ENCODE data around the gene LMF2.

DNA sequence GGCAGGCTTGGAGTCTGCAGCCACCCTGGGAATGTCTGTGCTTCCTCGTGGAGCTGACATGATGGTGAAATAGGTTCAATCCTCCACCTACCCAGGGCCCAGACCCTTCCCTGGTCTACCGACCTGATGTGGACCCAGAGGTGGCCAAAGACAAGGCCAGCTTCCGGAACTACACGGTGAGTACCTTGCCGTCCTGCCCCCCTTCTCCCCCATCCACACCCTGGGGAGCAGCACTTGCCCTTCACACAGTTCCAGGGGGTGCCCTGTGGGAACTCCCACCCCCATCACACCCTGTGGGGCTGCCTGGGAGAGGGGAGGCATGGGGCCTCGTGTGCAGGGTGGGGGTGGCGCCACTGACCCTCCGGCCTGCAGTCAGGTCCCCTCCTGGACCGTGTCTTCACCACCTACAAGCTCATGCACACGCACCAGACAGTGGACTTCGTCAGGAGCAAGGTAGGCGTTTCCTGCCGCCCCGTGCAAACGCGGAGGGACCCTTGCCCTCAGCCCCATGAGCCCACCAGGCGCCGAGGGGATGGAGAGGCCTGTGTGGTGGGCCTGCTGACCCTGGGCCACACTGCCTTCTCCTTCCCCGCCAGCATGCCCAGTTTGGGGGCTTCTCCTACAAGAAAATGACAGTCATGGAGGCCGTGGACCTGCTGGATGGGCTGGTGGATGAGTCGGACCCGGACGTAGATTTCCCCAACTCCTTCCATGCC, 20.1 kb downstream of the LMF2 start:
- TF ChIP-seq POLR2A (IDR thresholded peaks at IDR 0.05; ENCODE audit: borderline replicate concordance, extremely low read depth, insufficient read depth, insufficient read length) (no peak), ELF1 (IDR thresholded peaks at IDR 0.05; ENCODE audit: borderline replicate concordance, low read depth) (no peak), SIN3A (IDR thresholded peaks at IDR 0.05; ENCODE audit: low read depth) (no peak), POLR2AphosphoS5 (IDR thresholded peaks at IDR 0.05; ENCODE audit: low read depth, low read length) (no peak), EZH2 (IDR thresholded peaks at IDR 0.05) (no peak), CBX3 (IDR thresholded peaks at IDR 0.05; ENCODE audit: low read depth) (no peak), RAD21 (IDR thresholded peaks at IDR 0.05; ENCODE audit: low read depth) (no peak)
- TF ChIP-seq, protein P1, sequence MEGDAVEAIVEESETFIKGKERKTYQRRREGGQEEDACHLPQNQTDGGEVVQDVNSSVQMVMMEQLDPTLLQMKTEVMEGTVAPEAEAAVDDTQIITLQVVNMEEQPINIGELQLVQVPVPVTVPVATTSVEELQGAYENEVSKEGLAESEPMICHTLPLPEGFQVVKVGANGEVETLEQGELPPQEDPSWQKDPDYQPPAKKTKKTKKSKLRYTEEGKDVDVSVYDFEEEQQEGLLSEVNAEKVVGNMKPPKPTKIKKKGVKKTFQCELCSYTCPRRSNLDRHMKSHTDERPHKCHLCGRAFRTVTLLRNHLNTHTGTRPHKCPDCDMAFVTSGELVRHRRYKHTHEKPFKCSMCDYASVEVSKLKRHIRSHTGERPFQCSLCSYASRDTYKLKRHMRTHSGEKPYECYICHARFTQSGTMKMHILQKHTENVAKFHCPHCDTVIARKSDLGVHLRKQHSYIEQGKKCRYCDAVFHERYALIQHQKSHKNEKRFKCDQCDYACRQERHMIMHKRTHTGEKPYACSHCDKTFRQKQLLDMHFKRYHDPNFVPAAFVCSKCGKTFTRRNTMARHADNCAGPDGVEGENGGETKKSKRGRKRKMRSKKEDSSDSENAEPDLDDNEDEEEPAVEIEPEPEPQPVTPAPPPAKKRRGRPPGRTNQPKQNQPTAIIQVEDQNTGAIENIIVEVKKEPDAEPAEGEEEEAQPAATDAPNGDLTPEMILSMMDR (IDR thresholded peaks at IDR 0.05 in 2 of 3, conservative IDR thresholded peaks at IDR 0.05 in 1 of 3; ENCODE audit: borderline replicate concordance in 1 of 3, insufficient read depth in 1 of 3, low read depth in 2 of 3, low read length in 2 of 3): no peak
- TF ChIP-seq, protein P2, sequence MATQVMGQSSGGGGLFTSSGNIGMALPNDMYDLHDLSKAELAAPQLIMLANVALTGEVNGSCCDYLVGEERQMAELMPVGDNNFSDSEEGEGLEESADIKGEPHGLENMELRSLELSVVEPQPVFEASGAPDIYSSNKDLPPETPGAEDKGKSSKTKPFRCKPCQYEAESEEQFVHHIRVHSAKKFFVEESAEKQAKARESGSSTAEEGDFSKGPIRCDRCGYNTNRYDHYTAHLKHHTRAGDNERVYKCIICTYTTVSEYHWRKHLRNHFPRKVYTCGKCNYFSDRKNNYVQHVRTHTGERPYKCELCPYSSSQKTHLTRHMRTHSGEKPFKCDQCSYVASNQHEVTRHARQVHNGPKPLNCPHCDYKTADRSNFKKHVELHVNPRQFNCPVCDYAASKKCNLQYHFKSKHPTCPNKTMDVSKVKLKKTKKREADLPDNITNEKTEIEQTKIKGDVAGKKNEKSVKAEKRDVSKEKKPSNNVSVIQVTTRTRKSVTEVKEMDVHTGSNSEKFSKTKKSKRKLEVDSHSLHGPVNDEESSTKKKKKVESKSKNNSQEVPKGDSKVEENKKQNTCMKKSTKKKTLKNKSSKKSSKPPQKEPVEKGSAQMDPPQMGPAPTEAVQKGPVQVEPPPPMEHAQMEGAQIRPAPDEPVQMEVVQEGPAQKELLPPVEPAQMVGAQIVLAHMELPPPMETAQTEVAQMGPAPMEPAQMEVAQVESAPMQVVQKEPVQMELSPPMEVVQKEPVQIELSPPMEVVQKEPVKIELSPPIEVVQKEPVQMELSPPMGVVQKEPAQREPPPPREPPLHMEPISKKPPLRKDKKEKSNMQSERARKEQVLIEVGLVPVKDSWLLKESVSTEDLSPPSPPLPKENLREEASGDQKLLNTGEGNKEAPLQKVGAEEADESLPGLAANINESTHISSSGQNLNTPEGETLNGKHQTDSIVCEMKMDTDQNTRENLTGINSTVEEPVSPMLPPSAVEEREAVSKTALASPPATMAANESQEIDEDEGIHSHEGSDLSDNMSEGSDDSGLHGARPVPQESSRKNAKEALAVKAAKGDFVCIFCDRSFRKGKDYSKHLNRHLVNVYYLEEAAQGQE (IDR thresholded peaks at IDR 0.05; ENCODE audit: low read depth): no peak
